GM23338 (cell line): ENCODE measurements around the gene RABGAP1L.

ENCODE experiments used
- CREB1 ChIP-seq: fragments of 250-450 bp; sonication (Bioruptor Pico); IDR thresholded peaks from 2 replicates; pipeline ENCODE4 v1.5.0; 2020; ENCODE audit warnings: low read depth, mild to moderate bottlenecking, moderate library complexity
- CTCF ChIP-seq, 2 experiments: fragments of 200-600 bp in 1 of 2; sonication (generic) in 1 of 2; conservative IDR thresholded peaks; 2 replicates each; pipeline versions ENCODE4 v1.5.1 to v1.6.1; 2016 to 2017; ENCODE audit warnings: antibody characterized with exemption in 2 of 2, low read depth in 2 of 2, mild to moderate bottlenecking in 2 of 2, moderate library complexity in 1 of 2
- EZH2phosphoT487 ChIP-seq: fragments of 200-600 bp; sonication (generic); IDR thresholded peaks from one replicate; pipeline ENCODE4 v1.8.1; 2018; ENCODE audit warnings: antibody characterized with exemption; ENCODE audit not compliant: unreplicated experiment
- JUNB ChIP-seq: IDR thresholded peaks from one replicate; pipeline ENCODE4 v1.6.1; 2016; ENCODE audit warnings: antibody characterized with exemption; ENCODE audit not compliant: unreplicated experiment
- POLR2AphosphoS5 ChIP-seq: IDR thresholded peaks from 2 replicates; pipeline ENCODE4 v1.6.1; 2016; ENCODE audit warnings: antibody characterized with exemption, low read depth
- ZNF114 ChIP-seq: fragments of 250-450 bp; sonication (Bioruptor Pico); IDR thresholded peaks from 2 replicates; pipeline ENCODE4 v1.5.0; 2020; ENCODE audit warnings: mild to moderate bottlenecking, moderate library complexity

DNA sequence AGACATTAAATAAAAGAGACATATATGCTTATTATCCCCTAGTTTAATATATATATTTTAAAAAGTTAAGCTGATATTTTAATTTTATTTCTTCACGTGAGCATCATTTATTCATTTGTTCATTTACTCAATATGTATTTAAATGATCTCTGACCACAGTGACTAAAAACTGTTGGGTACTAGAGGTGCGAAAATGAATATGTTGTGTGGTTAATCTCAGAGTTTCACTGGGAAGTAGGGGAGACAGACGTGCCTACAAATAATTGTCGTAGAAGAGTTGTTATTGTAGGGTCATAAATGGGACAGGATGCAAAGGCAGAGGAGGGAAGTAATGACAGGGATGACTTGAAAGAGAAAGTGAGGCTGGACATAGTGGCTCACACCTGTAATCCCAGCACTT lies 627.4 kb downstream of the RABGAP1L start:
- no peak for TF ChIP-seq CTCF (conservative IDR thresholded peaks at IDR 0.05; ENCODE audit: low read depth in 2 of 2)
- no peak for TF ChIP-seq POLR2AphosphoS5
- no peak for TF ChIP-seq CREB1 (CRISPR knock-in tag)
- no peak for TF ChIP-seq ZNF114
- no peak for TF ChIP-seq EZH2phosphoT487
- no peak for TF ChIP-seq JUNB
